ENCODE data around the gene AOC2.

DNA sequence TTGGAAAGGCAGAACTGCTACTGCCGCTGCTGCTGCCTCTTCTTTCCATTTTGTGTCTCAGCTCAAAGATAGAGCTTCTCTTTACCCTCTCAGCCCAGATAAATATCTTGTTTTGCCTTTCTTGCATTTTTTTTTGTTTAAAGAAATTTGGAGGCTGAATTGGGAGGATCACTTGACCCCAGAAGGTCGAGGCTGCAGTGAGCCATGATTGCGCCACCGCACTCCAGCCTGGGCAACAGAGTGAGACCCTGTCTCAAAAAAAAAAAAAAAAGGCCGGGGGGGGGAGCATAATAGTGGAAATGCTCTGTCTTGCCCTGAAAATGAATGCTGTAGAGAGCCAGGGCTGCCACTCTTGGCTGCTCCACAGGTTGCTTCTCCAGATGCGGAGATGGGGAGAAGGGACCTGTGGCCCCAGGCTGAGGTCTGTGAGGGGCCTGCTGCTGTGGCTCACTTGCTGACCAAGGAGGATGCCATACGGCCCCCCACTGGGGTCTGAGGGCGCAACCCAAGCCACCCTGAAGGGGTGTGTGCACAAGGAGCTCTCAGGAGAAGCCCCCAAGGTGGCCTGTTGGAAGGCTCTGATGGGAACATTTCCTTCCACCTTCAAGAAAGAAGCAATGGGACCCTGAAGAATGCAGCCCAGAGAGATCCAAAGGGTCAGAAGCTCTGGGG lies 34.7 kb downstream of the AOC2 start:
- TF ChIP-seq GATA2 (IDR thresholded peaks at IDR 0.05; ENCODE audit: low read depth, low read length) (no peak), GATA3 (IDR thresholded peaks at IDR 0.05; ENCODE audit: low read depth, low read length) (no peak)

Data from SH-SY5Y (cell line).